CD1c-positive myeloid dendritic cell (primary cell): ENCODE data around the gene ZNF821.
"Not testable (repeated sequence)": the region's sequence is repeated elsewhere in the genome, so short reads cannot be mapped to it uniquely, and the experiment has no call there.

ENCODE experiments used
- DNase-seq: peaks from one replicate; pipeline ENCODE4 v3.0.0-alpha.2; 2016; ENCODE audit errors: extremely low spot score

The ZNF821 gene, protein sequence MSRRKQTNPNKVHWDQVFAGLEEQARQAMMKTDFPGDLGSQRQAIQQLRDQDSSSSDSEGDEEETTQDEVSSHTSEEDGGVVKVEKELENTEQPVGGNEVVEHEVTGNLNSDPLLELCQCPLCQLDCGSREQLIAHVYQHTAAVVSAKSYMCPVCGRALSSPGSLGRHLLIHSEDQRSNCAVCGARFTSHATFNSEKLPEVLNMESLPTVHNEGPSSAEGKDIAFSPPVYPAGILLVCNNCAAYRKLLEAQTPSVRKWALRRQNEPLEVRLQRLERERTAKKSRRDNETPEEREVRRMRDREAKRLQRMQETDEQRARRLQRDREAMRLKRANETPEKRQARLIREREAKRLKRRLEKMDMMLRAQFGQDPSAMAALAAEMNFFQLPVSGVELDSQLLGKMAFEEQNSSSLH

DNA sequence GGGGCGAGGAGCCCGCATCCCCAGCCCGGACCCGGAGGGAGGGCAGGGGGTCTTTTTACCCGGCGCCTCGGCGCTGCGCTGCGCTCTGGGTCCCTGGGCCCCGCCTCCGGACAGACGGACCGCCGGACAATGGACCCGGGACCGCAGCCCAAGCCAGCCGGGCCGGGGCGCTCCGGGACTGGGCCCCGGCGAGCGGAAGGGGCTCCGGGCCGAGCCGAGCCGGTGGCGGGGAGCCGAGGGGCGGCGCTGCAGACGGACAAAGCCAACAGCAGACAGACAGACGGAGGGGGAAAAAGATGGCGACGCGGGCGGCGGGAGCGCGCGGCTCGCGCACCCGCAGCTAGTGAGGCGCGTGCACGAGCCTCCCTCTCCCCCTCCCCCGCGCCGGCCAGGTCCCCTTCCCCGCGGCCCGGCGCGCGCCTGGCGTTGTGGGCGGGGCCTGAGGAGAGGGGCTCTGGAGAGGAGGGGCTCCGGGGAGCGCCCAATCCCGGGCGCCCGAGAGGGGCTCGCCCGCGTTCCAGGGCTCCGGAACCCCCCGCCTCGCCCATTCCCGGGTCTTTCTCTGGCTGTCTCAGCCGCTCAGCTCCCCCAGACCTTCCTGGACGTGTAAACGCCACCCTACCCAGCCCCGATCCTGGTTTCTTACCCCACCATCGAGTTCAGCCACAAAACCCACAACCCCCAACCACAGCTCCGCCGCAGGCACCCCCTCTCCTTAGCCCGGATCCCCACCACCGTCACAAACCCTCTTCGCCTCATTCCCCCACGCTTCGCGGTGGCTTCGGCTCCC is at the start of gene ZNF821:
TSS of gene ZNF821 (minus strand) at position 334 of the 790 bp plus-strand sequence. CDS start 4,236 bp downstream, outside the sequence.
- DNase-seq = peak; percentile 68

DNA sequence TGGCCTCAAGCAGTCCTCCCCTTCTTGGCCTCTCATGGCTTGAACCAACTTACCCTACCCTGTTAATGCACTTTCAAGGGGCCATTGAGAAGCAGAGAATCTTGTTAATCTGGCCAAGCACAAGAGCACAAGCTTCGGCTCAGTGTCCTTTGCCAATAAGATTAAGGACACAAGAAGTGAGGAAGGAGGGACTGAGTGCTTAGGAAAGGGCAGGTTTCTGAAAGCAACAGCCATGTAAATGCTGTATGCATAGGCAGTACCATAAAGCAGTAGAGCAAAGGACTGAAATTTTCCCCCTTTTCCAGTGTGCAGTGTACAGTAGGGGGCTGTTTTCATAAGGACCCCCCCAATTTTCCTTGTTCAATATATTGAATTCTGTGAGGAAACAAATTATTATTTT is 49.0 kb upstream of the ZNF821 start:
- no peak for DNase-seq

DNA sequence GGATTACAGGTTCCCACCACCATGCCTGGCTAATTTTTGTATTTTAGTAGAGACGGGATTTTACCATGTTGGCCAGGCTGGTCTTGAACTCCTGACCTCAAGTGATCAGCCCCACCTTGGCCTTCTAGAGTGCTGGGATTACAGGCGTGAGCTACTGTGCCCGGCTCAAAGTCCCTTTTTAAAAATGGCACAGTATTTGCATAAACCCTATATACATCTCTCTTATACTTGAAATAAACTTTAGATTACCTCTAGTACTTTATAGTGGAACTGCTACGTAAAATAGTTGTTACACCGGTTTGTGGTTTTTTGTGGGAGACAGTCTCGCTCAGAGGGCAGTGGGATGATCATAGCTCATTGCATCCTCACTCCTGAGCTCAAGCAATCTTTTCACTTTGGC is 47.6 kb upstream of the ZNF821 start:
- no peak for DNase-seq

DNA sequence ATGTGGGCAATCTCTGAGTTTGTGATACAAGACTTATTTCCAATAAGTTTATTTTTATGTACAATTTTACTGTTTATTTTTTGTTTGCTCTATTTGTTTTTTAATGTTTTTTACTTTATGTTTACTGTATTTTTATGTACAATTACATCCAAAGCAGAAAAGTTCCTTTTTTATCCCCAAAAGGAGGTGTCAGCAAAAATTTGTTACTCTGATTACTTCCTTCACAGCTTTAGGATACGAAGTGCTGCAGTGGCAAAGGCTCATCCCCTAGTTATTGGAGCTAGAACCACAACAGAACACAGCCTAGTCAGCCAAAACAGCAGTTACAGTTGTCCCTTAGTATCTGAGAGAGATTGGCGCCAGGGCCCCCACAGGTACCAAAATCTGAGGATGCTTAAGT is 47.0 kb upstream of the ZNF821 start:
- DNase-seq = no peak

DNA sequence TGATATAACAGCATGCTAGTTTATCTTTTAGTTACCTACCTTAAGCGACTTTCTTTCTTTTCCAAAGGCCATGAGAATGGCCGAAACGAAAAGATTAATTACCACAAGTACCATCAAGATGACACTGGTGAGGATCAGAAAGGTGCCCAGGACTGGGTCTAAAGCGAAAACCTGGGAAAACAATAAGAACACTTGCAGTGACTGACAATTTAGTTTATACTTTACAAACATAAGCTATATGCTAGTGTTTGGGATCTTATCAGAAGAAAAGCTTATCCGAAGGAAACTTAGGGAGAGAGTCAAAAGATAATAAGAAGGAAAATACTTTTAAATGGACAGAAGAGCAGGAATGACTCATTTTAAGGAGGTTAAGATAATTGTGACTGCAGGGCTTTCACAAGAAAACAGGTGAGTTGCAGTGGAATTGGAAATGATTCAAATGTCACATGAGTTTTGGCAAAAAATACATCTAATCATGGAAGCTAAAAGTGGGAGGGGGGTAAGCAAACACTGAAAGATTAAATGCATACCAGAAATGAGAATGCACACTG is 46.1 kb upstream of the ZNF821 start:
- DNase-seq = no peak

DNA sequence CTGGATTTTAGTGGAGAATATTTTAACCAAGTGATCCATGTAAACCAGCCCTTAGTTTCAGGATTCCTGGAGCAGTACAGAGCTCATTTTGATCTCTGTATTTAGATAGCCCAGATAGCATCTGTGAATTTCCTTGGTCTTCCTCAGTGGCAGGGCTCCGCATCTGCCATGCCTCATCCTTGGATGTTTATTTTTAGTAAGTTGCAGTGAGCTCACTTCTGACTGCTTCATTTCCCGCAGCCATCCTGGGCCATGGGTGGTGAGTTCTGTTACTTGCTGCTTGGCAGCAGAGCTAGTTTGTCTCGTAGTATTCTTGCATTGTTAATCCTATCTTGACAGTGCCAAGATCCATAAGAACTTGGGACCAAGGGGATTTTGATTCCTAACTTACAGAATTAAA is 45.1 kb upstream of the ZNF821 start:
- no peak for DNase-seq

DNA sequence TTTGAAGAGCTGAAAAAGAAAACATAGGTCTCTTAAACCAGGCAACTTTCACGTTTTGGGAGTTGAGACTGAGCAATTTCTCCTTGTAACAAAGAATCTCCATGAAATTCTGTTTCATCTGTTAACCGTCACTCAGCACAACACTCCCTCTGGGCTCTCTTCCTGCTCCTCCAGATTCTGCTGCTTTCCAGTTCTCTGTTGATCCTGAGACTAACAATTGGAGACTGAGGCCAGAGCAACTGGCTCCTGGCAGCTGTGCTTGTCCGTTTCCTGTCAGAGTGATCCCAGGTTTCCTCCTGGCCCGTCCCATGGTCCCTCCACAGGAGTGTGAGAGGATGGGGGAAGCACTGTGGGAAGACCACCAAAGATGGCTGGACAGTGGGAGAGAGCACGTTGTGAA is 43.8 kb upstream of the ZNF821 start:
- DNase-seq = no peak

DNA sequence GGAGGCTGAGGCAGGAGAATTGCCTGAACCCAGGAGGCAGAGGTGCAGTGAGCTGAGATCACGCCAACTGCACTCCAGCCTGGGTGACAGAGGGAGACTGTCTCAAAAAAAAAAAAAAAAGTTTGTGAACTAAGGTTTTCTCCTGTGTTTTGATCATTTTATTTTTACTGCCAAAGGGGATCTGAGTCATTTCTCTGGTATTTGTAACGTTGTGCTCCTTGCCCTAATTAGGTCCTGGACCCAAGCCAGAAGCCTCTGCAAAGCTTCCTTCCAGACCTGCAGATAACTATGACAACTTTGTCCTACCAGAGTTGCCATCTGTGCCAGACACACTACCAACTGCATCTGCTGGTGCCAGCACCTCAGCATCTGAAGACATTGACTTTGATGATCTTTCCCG is 43.4 kb upstream of the ZNF821 start:
- DNase-seq = no peak

DNA sequence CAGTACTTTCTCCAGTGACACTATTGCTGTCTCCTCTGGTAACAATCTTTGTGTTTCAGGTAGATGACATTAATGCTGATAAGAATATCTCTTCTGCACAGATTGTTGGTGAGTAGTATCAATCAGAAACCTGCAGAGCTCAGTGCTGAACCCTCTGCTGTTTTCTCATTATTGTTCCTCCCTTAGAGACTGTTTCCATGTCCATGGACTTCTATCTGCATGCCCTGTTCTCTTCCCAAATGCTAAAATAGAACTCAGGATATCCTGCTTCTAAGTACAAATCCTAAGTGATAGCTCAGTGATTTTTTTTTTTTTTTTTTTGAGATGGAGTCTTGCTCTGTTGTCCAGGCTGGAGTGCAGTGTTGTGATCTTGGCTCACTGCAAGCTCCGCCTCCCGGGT is 40.7 kb upstream of the ZNF821 start:
- no peak for DNase-seq

DNA sequence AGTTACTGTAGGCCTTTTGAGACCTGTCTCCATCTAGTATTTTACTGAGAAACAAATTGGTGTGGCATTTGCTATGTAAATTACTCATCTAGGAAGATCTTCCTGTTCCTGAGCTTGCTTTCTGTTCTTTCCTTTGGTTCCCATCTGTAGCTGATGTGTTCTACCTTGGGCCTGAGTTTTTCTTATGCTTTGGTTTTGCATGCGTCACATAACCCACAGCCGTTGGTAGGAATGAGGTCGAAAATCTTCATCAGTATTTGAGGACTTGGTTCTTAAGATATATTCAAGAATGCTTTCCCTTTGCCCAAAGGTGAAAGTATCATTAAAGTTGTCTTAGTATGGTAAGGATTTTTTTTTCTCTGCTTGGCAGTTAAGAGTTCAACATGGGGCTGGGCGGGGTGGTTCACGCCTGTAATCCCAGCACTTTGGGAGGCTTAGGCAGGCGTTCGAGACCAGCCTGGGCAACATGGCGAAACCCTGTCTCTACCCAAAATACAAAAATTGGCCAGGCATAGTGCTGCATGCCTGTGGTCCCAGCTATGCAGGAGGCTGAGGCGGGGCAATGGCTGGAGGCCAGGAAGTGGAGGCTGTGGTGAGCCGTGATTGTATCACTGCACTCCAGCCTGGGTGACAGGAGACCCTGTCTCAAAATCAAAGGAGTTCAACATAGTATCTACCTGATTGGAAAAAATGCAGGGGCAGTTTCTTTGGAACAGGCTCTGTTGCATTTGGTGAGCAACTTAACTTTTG is 40.1 kb upstream of the ZNF821 start:
- no peak for DNase-seq

DNA sequence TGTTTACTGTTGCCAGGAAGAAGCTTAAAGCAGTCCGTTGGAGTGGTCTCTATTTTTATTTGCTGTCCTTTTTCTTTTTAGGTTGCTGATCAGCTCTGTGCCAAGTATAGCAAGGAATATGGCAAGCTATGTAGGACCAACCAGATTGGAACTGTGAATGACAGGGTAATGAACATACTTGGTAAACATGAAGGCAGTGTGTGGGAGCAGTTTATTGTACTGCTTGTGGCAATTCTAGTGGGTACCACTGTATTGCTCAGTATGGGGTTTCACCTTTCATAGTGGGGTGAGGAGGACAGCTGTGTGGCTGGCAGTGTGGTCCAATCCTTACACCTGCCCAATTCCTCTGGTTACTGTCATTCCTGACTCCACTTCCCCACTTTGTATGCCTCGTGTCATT is 36.7 kb upstream of the ZNF821 start:
- no peak for DNase-seq

DNA sequence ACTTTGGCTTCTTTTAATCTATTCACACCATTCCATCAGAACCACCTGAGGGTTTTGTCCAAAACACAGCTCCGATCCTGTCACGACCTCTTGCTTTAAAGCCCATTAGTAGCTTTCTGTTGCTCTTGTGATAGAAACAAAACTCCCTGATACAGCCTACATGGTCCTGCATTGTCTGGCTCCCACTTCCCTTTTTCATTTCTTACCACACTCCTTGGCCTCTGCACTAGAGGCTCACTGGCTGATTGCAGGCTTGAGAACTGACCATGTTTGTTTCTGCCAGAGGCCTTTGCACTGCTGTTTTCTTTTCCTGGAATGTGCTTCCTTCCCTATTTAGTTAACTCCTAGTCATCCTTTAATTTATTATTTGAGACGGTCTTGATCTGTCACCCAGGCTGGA is 35.1 kb upstream of the ZNF821 start:
- DNase-seq = peak; percentile 73

DNA sequence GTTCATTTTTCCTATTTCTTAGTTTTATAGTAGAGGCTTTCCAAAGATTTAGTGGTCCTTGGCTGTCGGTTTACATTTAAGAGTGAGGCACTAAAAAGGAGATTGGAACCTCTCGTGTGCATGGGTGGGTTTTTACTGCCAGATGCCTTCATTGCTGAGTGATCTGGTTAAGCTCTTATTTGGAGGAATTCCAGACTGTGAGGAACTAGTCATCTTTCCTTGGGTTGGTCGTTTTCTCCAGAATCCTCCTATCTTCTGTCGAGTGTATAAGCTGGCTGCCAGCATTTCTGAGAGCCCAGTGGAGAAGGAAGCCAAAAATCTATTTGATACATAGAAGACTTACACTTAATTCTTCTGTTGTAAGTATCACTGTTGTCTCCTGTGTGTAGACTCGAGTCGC is 33.9 kb upstream of the ZNF821 start:
- DNase-seq = no peak

DNA sequence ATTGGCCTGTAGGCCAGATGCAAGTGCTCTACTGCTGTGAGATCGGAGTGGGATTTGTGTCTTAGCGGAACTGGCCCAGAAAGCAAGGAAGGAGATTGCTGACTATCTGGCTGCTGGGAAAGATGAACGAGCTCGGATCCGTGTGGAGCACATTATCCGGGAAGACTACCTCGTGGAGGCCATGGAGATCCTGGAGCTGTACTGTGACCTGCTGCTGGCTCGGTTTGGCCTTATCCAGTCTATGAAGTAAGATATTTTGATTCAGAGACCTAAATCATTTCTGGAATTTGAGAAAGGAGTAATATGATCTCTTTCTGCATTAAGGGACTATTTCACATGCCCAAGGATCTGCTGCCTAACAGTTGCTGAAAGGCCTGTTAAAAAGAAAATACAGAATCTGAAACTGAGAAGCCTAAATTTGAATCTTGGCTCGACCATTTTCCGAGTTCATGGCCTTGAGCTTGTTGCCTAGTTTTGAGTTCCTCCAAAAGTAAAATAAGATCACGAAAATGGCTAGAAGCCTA is 32.5 kb upstream of the ZNF821 start:
- DNase-seq = no peak

DNA sequence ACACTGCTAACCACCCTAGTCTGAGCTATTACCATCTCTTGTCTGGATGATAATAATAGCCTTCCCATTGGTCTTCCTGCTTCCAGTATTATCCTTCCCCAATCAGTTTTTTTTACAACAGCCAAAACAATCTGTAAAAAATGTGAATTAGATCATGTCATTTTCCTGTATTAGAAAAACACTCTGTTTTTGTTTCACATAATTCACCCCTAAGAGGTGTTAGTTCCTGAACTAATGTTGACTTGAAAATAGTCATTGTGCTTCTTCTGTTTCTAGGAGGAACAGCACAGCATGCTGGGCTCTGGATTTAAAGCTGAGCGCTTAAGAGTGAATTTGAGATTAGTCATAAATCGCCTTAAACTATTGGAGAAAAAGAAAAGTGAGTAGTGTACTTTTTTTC is 31.4 kb upstream of the ZNF821 start:
- no peak for DNase-seq

DNA sequence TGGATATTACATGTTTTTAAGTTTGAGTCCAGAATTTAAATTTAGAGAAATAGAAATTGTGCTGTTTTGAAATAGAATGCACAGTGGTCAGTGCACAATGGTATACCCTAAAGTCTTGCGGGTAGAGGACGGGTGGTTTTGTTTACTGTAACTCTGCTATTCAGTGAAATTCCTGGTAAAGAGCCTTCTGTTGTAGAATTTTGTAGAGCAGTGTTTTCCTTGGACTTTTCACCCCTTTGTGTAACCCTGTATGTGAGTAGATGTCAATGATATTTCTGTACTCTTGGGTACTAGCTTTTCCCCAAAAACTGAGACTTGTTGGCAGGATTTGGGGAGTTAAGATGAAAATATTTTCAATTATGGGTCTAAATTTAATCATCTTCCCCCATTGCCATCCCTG is 30.8 kb upstream of the ZNF821 start:
- no peak for DNase-seq

DNA sequence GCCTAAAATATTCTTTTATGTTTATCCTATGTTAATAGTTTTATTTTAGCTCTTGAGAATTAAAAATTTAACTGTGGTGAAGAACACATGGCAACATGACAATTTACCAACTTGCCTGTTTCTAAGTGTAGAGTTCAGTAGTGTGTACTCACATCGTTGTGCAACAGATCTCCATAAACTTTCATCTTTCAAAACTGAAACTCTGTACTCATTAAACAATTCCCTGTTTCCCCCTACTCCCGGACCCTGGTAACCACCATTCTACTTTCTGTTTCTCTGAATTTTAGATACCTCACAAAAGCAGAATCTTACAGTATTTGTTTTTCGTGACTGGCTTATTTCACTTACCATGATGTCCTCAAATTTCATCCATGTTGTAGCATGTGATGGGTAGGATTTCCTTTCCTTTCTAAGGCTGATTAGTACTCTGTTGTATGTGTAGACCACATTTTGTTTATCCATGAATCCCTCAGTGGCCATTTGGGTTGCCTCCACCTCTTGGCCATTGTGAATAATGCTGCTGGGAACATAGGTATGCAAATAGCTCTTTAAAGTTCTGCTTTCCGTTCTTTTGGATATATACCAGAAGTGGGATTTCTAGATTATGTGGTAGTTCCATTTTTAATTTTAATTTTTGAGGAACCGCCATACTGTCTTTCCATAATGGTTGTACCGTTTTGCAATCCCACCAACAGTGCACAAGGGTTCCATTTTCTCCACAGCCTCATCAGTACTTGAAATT is 28.7 kb upstream of the ZNF821 start:
- DNase-seq = peak; percentile 50

DNA sequence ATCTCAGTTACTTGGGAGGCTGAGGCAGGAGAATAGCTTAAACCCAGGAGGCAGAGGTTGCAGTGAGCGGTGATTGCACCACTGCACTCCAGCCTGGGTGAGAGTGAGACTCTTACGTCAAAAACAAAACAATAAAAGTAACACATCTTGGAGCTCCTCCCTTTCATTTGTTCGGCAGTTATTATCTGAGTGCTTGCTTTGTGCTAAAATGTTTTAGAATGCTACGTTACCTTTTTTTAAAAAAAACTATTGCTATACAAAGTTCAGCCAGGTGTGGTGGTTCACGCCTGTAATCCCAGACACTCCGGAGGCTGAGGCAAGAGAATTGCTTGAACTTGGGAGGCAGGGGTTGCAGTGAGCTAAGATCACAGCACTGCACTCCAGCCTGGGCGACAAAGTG is 27.1 kb upstream of the ZNF821 start:
- no peak for DNase-seq

DNA sequence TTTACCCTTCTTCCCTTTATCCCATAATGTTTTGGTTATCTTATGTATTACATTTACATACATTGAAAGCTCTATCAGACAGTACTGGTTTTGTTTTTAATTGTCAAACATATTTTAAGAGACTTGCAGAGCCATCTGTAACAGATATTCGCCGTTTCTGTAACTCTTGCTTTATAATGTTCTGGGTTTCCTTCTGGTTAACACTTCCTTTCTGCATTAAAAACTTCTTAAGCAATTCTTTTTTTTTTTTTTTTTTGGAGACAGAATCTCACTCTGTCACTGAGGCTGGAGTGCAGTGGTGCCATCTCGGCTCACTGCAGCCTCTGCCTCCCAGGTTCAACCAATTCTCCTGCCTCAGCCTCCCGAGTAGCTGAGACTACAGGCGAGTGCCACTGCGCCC is 21.8 kb upstream of the ZNF821 start:
- DNase-seq = not testable (repeated sequence)

DNA sequence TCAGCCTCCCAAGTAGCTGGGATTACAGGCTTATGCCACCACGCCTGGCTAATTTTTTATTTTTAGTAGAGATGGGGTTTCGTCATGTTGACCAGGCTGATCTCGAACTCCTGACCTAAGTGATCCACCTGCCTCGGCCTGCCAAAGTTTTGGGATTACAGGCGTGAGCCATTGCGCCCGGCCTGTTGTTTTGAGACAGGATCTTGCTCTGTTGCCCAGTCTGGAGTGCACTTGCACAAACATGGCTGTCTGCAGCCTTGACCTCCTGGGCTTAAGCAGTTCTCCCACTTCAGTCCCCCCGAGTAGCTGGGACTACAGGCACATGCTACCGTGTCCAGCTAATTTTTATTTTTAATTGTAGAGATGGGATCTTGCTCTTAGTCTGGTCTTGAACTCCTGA is 20.3 kb upstream of the ZNF821 start:
- DNase-seq = no peak

DNA sequence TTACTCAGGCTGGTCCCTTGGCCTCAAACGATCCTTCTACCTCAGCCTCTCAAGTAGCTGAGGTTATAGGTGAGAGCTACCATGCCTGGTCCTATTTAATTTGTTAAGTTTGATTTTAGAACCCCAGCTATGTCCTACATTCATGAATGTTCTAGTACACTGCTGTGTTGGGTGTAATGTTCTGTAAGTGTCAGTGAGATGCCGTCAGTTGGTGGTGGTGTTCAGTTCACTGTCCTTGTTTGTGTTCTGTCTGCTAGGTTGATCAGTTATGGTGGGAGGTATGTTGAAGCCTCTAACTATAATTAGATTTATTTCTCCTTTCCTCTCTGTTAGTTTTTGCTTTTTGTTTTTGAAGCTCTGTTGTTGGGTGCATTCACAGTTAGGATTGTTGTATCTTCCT is 19.6 kb upstream of the ZNF821 start:
- no peak for DNase-seq
